ENCODE data around the gene HSD11B1L.
"Not testable (repeated sequence)": the region's sequence is repeated elsewhere in the genome, so short reads cannot be mapped to it uniquely, and the experiment has no call there.

HSD11B1L gene

DNA sequence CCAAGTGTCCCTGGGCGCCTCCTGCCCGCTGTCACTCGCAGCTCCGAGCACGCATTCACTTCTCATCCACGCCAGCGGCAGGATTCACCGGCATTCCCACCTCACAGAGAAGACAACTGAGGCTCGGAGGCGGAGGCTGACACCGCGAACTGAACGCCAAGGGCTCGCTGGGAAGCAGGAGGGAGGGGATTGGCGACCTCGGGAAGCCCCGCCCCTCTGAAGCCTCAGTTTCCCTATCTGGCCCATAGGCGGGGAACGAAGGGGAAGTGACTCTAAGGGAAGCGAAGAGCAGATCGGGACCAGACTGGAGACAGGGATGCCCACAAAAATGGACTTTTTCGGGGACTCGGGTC lies 767 bp upstream of the HSD11B1L start:
- no peak for TF ChIP-seq TAF1 (IDR thresholded peaks at IDR 0.05; ENCODE audit: borderline replicate concordance, low read depth, low read length)
- no peak for DNase-seq (ENCODE audit: insufficient read length)
- no peak for FAIRE-seq

DNA sequence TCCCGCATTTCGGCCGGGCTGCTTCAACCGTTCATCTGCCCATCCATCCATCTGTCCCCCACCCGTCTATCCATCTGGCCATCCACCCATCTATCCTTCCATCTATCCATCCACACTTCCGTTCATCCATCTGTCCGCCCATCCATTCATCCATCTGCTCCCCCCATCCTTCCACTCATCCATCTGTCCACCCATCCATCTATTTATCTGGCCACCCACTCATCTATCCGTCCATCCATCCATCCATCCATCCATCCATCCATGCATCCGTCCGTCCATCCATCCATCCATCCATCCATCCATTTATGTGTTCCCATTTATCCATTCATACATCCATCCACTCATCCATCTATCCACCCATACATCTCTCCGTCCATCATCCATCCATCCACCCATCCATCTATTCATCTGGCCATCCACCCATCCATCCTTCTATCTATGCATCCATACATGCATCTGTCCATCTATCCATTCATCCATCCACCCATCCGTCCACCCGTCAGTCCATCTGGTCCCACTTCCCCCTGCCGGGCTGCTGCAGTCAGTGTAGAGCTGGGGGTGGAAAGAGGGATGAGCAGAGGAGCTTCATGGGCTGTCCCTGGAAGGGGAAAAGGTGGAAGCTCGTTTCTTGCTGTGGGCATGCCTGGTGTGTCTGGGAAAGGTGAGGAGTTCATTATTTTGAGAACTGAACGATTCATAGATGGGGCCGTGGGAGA lies 722 bp downstream of the HSD11B1L start:
- DNase-seq (ENCODE audit: insufficient read length) (no peak), FAIRE-seq (peak; percentile 27)
- no peak for TF ChIP-seq POLR2A (IDR thresholded peaks at IDR 0.05; ENCODE audit: low read depth, low read length)
- no peak for TF ChIP-seq POLR2AphosphoS5 (IDR thresholded peaks at IDR 0.05; ENCODE audit: low read depth, low read length)
- no peak for TF ChIP-seq TAF1 (IDR thresholded peaks at IDR 0.05; ENCODE audit: borderline replicate concordance, low read depth, low read length)

DNA sequence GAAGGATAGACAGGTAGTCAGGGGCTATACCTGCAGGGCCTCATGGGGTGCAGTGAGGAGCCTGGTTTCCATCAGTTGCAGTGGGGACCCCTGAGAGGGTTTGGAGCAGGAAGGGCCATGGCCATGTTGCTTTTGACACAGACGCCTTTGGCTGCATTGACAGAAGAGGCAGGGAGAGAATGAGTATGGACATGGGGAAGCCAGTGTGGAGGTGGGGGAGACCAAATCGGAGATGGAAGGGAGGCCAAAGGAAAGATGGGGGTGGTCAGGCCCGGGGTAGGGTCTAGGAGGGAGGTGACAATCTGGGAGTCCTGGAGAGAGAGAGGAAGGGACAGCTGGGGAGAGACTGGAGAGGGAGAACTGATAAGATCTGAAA lies 1.3 kb downstream of the HSD11B1L start:
- FAIRE-seq (no peak), DNase-seq (ENCODE audit: insufficient read length) (no peak)
- TF ChIP-seq POLR2AphosphoS5 (IDR thresholded peaks at IDR 0.05; ENCODE audit: low read depth, low read length) (no peak), TAF1 (IDR thresholded peaks at IDR 0.05; ENCODE audit: borderline replicate concordance, low read depth, low read length) (no peak), POLR2A (IDR thresholded peaks at IDR 0.05; ENCODE audit: low read depth, low read length) (no peak)

DNA sequence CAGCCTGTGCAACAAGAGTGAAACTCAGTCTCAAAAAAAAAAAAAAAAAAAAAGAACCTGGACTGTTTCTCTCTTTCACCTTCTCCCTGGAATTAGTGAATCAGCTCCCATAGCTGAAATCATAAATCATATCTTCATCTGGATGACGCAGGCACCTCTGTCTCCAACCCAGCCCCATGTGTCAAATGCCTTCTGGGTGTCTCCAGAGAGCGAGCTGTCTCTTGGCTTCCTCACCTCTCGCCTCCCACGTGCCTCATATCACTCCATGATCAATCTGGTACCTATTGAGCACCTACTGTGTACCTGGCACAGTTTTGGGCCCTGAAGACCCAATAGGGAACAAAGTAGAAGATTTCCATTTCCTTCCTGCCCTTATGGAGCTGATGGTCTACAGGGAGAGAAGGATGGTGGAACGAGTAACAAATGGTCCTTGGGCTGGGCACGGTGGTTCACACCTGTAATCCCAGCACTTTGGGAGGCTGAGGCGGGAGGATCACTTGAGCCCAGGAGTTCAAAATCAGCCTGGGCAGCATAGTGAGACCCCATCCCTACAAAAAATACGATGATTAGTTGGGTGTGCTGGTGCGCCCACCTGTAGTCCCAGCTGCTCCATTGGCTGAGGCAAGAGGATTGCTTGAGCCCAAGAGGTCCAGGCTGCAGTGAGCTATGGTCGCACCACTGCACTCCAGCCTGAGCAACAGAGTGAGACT lies 2.5 kb downstream of the HSD11B1L start:
- FAIRE-seq (no peak), DNase-seq (ENCODE audit: insufficient read length) (no peak)
- TF ChIP-seq TAF1 (IDR thresholded peaks at IDR 0.05; ENCODE audit: borderline replicate concordance, low read depth, low read length) (no peak), POLR2A (IDR thresholded peaks at IDR 0.05; ENCODE audit: low read depth, low read length) (no peak), POLR2AphosphoS5 (IDR thresholded peaks at IDR 0.05; ENCODE audit: low read depth, low read length) (no peak)

DNA sequence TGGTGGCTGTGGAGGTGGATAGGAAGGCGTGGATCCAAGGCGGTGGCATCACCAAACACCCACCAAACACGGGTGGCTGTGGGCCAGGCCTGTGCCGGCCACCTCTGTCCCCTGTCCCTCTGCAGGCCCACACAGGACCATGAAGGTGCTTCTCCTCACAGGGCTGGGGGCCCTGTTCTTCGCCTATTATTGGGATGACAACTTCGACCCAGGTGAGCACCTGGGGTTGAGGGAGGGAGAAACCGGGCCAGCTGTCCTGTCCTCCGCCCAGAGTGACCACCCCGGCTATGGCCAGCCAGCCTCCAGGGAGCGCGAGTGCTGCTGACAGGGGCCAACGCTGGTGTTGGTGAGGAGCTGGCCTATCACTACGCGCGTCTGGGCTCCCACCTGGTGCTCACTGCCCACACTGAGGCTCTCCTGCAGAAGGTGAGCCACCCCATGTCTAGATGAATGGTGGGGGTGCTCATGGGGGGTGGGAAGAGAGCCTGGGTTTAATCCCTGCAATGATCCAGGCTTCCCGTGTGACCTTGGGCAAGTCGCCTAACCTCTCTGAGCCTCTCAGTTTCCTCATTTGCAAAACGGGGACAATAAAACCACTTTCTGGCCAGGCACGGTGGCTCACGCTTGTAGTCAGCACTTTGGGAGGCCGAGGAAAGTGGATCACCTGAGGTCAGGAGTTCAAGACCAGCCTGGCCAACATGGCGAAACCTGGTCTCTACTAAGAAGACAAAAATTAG lies 4.0 kb downstream of the HSD11B1L start:
- TF ChIP-seq POLR2A (IDR thresholded peaks at IDR 0.05; ENCODE audit: low read depth, low read length) = no peak
- no peak for TF ChIP-seq TAF1 (IDR thresholded peaks at IDR 0.05; ENCODE audit: borderline replicate concordance, low read depth, low read length)
- no peak for TF ChIP-seq POLR2AphosphoS5 (IDR thresholded peaks at IDR 0.05; ENCODE audit: low read depth, low read length)
- no peak for DNase-seq (ENCODE audit: insufficient read length)
- FAIRE-seq = no peak

DNA sequence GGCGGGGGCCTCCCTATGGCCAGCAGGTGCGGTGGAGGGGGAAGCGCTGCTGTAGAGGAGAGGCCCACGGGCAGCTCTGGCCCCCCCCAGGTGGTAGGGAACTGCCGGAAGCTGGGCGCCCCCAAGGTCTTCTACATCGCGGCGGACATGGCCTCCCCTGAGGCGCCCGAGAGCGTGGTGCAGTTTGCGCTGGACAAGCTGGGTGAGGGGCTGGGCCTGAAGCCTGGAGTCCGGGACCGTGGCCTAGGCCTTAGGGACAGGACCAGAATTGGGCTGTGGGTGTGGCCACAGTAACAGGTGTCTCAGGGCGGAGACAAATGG lies 5.5 kb downstream of the HSD11B1L start:
- no peak for FAIRE-seq
- DNase-seq (ENCODE audit: insufficient read length) = no peak
- TF ChIP-seq POLR2AphosphoS5 (IDR thresholded peaks at IDR 0.05; ENCODE audit: low read depth, low read length) (no peak), TAF1 (IDR thresholded peaks at IDR 0.05; ENCODE audit: borderline replicate concordance, low read depth, low read length) (no peak), POLR2A (IDR thresholded peaks at IDR 0.05; ENCODE audit: low read depth, low read length) (no peak)

DNA sequence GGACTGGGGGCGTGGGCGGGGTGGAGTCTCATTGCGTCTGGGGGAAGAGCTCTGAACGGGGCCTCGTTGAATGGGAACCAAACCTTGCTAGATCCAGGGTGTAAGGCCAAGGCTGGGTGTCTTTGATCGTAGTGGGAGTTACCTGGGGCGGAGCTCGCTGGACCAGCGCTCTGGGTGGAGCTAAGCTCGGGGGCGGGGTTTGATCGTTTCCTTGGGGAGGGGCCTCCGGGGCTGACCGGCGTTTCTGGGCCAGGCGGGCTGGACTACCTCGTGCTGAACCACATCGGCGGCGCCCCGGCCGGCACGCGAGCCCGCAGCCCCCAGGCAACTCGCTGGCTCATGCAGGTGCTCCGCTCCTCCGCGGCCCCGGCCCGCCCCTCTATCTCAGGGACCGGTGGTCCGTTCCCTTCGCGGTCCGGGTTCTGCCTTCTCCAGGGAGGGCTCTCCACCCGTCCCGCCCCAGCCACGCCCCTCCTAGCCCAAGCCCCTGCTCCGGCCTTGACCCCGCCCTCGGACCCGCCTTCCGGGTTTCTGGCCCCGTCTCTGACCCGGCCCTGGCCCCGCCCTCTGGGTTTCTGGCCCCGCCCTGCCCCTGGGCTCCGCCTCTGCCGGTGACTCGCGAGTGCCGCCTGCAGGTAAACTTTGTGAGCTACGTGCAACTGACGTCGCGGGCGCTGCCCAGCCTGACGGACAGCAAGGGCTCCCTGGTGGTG lies 6.0 kb downstream of the HSD11B1L start:
- DNase-seq (ENCODE audit: insufficient read length) (peak; percentile 93), FAIRE-seq (peak; percentile 95)
- TF ChIP-seq POLR2AphosphoS5 (IDR thresholded peaks at IDR 0.05; ENCODE audit: low read depth, low read length) = no peak; the same call in 1 of the 2 replicates
- TF ChIP-seq POLR2A (IDR thresholded peaks at IDR 0.05; ENCODE audit: low read depth, low read length) = peak; percentile 60; the same call in 1 of the 2 replicates
- TF ChIP-seq TAF1 (IDR thresholded peaks at IDR 0.05; ENCODE audit: borderline replicate concordance, low read depth, low read length) = no peak

DNA sequence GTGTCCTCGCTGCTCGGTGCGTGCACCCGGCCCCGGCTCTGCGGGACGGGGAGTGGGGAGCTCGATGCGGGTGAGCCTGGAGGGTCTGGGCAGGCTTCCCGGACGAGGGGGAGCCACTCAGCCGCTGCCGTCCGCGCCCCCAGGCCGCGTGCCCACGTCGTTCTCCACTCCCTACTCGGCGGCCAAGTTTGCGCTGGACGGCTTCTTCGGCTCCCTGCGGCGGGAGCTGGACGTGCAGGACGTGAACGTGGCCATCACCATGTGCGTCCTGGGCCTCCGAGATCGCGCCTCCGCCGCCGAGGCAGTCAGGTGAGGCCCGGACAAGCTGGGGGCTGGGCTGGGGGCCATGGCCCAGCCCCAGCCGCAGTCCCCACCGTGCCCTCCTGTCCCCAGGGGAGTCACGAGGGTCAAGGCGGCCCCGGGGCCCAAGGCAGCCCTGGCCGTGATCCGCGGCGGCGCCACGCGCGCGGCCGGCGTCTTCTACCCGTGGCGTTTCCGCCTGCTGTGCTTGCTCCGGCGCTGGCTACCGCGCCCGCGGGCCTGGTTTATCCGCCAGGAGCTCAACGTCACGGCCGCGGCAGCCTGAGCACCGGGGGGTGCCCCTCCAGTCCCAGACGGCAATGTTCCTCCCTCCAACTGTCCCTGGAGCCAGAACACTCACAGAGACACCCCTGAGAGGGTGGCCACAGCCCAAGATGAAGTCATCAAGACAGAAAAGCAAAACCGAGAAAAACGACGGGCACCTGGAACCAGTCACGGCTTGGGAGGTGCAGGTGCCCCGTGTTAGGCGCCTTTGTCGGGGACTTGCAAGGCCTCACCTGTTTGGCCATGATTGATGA lies 6.8 kb downstream of the HSD11B1L start:
- no peak for DNase-seq (ENCODE audit: insufficient read length)
- TF ChIP-seq POLR2AphosphoS5 (IDR thresholded peaks at IDR 0.05; ENCODE audit: low read depth, low read length) (no peak), TAF1 (IDR thresholded peaks at IDR 0.05; ENCODE audit: borderline replicate concordance, low read depth, low read length) (no peak), POLR2A (IDR thresholded peaks at IDR 0.05; ENCODE audit: low read depth, low read length) (no peak)
- no peak for FAIRE-seq

DNA sequence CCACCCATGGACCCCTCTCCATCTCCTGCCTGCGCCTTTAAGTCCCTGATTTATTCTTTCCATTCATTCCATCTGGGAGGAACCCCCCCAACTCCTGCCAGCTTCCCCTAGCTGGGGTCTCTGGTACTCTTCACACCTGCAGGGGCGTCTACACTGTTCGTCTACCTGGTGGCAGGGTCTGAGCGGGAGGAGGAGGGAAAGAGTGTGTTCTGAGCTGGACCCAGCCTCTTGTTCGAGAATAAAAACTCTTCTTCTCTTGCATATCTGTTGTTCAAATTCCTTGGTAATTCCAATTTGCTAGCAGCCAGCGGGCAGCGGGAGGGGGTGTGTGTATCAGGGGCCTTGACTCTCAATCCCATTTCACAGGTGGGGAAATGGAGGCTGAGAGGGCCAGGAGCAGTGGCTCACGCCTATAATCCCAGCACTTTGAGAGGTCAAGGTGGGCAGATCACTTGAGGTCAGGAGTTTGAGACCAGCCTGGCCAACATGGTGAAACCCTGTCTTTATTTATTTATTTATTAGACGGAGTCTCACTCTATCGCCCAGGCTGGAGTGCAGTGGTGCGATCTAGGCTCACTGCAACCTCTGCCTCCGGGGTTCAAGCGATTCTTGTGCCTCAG lies 7.5 kb downstream of the HSD11B1L start:
- FAIRE-seq; DNase-seq (ENCODE audit: insufficient read length): not testable (repeated sequence)

DNA sequence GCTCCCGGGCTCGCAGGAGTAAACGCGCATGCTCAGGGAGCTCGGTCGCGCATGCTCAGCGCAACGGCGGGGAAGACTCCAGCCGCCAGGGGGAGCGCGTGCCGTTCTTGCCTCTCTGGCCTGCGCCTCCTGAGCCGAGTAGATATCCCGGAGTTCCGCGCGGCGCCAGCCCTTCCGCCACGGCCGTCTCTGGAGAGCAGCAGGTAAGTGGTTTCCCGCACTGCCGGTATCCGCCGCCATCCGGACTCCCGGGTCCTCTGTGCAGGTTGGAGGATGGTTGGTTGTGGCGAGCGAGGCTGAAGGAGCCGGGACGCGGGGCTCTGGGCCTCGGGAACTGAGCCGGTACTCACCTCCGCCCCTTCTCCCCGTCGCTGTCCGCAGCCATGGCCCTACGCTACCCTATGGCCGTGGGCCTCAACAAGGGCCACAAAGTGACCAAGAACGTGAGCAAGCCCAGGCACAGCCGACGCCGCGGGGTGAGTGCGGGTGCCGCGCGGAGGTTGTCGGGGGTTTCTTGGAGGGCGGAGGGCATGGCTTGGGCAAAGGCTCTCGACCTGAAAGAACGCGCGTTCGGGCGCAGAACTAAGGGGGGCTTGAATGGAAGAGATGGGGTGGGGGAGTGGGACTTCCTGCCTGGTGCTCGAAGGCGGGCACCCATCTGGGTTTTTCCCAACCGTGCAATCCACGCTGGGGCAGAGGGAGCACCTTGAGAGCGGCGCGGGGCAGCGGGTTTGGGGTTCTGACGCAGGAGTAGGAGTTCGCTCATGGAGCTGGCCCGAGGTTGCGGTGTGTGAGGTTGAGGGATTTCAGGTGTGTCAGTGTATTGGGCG lies 9.5 kb downstream of the HSD11B1L start, which contains the start of gene RPL36:
TSS of gene RPL36 (plus strand) at position 171 of the 830 bp plus-strand sequence. CDS start at position 384, 213 bp downstream.
- peak; percentile 99 for FAIRE-seq
- TF ChIP-seq POLR2AphosphoS5 (IDR thresholded peaks at IDR 0.05; ENCODE audit: low read depth, low read length) = peak; percentile 99
- peak; percentile 99 for TF ChIP-seq TAF1 (IDR thresholded peaks at IDR 0.05; ENCODE audit: borderline replicate concordance, low read depth, low read length)
- TF ChIP-seq POLR2A (IDR thresholded peaks at IDR 0.05; ENCODE audit: low read depth, low read length) = peak; percentile 99
- DNase-seq (ENCODE audit: insufficient read length) = peak; percentile 94
